HG03571 (cell line): ENCODE measurements around the gene FOLR2.
"Not testable (repeated sequence)": the region's sequence is repeated elsewhere in the genome, so short reads cannot be mapped to it uniquely, and the experiment has no call there.

Experiments used
- ATAC-seq: cut with Tn5 transposase; IDR thresholded peaks from one replicate; pipeline ENCODE4 v1.9.1; 2021; ENCODE audit not compliant: unreplicated experiment

FOLR2 gene

DNA sequence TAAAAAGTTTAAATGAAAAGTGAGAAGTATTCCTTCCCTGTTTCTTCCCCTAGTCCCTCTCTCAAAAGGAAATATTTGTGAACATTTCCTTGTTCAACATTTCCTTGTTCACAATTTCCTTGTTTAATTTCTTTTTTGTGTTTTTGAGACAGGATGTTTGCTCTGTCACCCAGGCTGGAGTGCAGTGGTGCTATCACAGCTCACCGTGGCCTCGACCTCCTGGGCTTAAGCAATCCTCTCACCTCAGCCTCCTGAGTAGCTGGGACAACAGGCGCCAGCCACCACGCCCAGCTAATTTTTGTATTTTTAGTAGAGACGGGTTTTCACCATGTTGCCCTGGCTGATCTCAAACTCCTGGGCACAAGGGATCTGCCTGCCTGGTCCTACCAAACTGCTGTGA, 50.4 kb downstream of the FOLR2 start:
- ATAC-seq = not testable (repeated sequence)

DNA sequence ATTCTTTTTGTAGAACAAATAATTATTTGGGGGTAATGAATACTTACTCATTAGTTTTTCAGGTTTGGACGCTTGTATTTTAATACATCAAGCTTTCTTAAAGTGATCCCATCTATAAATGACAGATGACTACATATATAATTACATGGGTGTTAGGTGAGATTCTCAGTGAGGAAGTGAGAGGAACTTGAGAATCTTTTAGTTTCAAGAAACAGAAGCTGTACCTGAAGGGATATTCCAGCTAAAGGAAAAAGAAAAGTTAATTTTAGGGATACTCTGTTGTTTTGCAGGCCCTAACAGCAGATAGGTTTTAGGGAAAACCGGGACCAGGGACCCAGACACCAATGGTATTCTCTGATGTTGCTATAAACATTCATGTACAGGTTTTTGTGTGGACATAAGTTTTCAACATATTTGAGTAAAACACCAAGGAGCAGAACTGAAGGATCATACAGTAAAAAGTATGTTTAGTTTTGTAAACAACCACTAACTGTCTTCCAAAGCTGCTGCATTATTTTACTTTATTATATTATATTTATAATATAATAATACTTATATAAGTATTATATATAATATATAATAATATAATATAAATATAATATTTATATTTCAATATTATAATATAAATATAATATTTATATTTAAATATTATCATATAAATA, 51.5 kb downstream of the FOLR2 start:
- ATAC-seq = no peak
